DMS114 treated with DMSO at 0.1 percent for 48 hours (cell line): ENCODE data around the gene USP46.

Source experiments
- DNase-seq: peaks from one replicate; lab custom pipeline; 2025; ENCODE audit not compliant: unreplicated experiment; lab: John Stamatoyannopoulos, UW

The USP46 gene

DNA sequence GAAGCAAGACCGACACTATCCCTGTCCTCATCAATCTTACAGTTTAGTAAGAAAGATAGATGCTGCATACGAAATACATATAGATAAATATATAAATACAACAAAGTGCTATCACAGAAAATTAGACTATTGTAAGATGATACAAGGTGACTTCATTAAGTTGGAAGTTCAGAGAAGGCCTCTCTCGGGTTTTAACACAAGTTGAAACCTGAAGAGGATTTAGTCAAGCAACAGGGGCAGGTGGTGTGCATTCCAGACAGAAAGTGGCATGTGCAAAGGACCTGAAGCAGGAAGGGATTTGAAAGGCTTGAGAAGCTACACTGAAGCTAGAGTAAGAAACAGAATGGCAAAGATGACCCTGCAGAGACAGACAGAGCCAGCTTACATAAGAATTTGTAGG is 36.5 kb downstream of the USP46 start:
- no peak for DNase-seq

DNA sequence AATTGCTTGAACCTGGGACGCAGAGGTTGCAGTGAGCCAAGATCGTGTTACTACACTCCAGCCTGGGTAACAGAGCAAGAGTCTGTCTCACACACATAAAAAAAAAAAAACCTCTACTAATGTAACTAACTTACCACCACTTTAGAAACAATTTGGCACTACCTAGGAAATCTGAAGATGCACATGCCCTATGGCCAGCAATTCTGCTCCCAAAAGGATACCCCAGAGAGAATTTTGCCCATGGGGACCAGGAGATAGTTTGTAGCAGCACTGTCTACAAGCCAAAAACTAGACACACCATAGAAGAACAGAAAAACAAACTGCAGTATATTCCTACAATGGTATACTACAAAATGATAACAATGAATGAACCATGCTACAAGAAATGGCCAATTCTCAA is 37.5 kb downstream of the USP46 start:
- no peak for DNase-seq

DNA sequence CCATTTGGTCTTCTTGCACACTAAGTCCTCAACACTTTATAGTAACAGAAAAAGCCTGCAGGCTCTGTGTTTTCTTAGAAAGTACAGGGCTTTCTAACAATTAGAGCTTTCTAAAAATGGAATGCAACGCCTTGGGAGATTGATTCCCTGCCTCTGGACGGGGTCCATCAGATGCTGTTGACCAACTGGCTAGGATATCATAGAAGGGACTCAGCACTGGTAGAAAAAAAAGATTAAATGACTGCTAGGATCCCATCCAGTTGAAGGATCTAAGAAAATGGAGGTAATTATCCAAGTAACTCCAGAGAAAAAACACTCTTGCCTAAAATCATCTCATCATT is 39.5 kb downstream of the USP46 start:
- DNase-seq, result no peak

DNA sequence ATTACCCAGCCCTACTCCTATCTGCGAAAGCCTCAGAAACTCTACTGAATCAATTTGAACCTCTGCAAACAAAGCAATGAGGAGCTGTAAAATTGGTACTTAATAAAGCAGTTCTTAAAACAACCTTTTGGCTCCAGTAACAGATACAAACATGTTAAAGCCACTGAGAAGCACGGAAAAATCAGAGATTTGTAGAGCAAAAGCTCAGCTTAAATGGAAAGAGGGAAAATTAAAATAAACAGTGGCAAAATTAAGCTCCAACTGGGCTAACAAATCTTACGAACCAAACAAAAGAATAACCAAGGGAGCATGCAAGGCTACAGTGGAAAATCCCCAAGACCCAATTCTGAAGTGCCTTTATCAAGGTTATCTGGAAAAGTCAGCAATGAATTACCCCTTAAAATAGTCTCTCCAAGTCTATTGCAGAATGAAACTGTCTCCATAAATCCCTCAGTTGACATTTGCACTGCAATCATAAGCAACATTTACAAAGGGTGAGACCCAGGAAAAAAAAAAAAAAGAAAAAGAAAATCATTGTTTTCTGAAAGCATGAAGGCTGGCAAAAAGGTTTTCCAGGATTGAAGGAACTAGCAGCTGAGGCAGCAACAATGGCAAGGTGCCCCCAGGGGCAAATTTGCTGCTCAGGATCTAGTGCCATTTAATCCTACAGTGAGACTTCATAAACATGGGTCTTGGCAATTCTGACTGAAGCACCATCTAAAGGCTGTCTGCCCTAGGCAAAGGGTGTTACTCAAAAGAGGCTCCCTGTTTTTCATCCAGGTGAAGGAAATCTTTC is 40.1 kb downstream of the USP46 start:
- no peak for DNase-seq

DNA sequence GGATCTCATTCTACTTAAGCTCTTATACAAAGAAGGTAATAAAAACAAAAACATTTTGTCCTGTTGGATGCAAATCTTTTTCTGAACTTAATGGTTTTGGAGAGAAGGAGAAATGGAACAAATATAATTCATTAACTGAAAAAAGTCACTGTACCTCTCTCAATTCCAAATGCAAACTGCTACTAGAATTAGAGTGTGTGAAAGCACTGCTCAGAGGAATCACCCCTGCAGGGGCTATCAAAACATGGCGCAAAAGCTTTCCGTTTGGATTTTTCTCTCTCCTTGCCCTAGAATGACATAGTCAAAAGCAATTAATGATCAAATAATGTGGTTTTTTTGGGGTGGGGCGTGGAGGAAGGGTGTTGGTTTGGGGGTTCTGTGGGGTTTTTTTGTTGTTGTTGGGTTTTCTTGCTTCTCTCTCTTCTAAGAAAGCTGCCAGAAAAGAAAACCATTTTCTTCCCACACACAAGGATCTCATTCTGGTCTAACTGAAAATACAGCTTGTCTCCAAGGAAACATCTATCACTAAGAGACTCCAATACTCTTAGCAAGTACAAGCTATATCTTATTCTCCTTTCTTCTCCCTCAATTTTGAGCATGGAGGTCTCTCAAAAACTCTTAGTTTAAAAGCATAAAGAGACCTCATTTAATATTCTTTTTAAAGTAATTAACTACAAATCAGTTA is 41.6 kb downstream of the USP46 start:
- no peak for DNase-seq

DNA sequence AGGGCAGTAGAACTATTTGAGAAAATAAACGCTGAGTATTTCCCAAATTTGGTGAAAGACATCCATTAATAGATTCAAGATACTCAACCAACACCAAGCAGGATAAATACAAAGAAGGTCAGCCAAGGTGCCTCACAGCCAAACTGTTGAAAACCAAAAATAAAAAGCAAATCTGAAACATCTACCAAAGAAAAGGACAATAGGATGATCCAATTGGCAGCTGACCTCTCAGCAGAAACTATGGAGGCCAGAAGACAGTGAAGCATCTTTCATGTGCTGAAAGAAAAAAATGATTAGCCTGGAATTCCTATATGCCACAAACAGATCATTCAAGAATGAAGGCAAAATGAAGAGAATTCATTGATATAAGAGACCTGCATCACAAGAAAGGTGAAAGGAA is 44.9 kb downstream of the USP46 start:
- DNase-seq, result no peak

DNA sequence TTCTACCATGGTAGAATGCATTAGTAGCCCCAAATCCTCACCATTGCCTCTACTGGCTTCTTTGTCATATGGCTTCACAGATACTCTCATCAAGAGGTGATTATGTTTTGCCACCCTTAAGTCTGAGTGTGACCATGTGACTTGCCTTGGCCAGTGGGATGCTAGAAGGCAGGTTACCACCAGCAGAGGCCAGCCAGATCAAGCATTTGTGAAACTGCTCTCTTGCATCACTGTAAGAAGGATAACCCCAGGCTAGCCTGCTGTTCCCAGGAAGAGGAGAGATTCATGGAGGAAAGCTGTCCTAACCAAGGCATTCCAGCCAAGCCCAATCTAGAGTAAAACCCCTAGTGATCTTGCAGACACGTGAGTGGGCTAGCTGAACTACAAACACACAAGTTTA is 46.8 kb downstream of the USP46 start:
- DNase-seq, result no peak

DNA sequence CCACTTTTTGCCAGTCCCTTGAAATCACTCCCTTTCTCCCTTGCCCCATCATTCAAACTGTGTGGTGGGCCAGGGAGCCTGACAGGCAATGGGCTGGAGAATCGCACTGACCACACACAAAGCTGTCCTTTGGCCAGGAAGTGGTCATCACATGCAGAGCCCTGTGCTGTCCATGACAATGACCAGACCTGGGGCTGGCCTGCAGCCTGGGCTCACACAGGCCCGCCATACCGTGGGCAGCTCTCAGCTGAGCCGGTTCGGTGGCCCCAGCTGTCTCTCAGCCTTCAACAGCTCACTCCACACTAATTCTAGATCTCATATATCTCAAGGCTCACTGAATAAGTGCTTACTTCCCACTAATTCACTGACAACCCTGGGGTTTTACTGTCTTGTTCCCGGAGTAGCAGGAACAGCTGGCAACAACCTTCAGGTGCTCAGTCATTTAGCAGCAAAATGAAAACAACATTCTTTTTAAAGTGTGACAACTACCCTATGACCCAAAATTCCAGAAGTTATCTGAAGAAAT is 48.0 kb downstream of the USP46 start:
- DNase-seq, result no peak

DNA sequence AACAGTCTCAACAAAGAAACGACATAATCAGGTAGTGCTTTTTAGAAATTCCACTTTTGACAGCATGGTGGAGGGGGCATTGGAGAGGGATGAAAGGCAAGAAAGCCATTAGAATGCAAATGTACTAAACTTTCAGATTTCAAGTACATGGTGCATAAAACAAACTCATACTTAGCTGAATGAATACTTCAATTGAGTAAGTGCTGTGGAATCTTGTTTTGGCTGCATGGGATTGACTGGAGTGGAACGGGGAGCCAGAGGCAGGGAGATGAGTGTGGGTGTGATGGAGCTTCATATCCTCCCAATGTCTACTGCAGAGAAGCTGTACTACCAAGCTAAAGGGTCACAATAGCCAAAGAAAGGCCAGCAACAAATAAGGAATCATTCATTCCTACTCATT is 52.4 kb downstream of the USP46 start:
- DNase-seq, result no peak

DNA sequence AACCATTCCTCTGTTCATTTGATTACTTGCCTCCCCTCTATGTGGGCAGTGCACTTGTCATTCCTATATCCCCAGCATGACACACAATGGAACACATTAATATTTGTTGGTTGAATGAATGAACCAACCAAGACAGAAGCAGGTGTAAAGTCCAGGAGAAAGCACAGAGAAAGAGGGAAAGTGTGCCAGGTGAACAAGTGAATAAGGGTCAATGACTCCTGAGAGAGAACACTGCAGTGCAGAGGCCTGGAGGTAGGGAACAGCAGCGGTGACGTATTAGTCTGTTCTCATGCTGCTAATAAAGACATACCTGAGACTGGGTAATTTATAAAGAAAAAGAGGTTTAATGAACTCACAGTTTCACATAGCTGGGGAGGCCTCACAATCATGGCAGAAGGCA is 53.1 kb downstream of the USP46 start:
- no peak for DNase-seq

DNA sequence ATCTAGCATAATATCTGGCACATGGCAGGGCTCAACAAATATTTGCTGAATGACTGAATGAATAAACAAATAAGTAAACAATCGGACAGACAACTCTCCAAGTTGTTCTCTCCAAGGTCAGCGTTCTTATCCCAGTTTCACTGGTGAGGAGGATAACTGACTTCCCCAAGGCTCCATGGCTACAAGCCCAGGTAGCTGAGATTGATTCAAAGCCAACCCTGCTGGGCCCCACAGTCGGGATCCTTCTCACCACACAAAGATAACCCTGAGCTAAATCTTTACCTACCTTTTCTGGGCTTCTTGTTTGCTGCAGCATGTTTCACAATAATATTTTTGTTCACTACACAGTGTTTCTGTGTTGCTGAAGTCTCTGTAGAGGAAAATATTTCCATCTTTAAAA is 54.9 kb downstream of the USP46 start:
- DNase-seq, result no peak

DNA sequence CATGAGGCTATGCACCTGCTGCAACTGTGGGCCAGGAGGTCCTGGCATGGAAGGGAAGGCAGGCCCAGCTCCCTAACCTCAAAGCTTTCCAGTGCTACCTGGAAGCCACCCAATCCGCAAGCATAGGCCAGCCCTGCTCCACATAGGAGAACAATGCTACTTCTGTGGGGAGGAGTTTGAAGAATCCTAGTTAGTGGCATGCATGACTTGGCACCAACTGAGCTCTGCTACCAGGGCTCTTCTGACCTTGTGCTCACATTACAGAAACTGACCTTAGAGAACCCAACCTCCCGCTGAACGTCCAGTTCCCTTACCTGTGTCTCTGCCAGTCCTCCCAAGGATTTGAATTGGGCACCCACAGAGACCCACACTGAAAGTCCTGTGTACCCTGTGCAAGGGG is 58.8 kb downstream of the USP46 start:
- DNase-seq, result no peak

DNA sequence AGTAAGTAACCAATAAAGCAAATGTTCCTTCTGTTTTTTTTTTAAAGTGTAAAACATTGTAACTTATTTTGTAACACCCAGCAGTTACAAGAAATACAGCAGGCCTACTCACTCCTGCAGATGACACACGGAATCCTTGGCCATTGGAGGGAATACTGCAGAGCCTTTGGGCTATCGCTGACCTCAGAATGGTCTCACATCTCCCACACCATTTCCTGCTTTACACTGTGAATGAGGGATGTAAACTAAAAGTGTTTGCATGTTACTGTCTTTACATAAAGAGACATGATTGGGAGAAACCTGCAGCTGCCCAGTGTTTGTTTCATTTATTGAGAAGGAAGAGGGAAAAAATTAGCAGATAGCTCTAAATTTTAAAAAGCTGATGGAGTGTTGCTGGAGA is 64.1 kb downstream of the USP46 start:
- no peak for DNase-seq

DNA sequence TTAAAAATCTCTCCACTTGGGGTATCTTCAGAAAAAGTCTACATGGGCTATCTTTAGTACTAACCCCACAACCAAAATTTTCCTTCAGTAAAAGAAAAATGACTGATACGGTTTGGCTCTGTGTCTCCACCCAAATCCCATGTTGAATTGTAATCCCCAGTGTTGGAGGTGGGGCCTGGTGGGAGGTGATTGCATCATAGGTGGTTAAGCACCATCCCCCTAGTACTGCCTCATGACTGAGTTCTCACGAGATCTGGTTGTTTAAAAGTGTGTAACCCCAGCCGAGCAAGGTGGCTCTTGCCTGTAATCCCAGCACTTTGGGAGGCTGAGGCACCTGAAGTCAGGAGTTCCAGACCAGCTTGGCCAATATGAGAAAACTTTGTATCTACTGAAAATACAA is 66.8 kb downstream of the USP46 start:
- DNase-seq, result no peak

DNA sequence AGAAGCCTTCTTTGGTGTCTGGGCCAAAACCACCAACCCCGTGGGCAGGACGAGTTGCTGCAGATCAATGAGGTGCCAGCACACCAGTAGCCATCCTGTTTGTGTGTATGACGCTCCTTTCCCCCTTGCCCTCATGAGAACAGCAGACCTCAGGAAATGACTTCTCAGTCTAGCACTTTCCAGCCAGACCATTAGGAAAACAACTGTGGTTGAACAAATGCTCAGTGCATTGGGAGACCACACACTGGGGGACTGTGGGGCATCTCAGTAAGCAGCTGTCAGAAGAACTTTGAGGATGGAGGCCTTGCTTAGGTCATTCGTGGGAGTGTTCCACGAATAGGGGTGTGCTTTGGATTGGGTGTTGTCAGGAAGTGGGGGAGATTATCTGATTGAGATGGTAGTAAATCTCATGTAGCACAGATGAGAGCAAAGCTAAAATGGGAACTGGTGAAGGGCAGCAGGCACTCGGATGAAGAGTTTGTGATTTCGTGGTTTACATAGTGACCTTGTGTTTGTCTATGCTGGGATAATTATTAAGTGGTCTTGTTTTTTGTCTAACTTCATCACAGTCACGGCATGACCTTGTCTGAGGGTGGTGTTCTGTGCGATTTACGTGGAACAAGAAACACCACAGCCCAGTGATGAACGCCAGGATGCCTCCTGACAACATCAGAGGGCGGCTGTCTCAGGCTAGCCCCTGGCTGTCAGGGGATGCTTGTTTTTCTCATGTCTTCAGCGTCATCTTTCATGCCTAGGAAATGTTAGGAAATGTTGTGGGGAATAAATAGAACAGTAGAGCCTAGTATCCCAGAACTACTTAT is 70.1 kb downstream of the USP46 start:
- no peak for DNase-seq

DNA sequence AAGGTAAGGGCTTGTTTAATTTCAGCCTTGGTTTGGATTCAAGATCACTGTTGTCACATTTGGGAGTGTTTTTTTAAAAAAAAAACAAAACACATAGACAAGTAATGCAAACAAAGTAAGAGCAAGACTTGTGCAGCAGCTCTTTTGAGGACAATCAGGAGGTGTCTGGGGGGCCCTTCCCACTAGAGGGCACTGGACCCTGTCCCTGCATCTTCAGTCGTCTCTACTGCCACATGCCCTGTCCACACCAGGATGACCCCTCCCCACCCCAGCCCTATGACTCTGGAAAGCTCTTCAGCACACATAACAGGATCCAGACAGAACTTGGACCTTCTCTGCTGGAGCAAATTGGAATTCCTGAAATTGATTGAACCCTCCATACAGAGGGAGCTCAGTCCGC is 71.0 kb downstream of the USP46 start:
- DNase-seq, result no peak

DNA sequence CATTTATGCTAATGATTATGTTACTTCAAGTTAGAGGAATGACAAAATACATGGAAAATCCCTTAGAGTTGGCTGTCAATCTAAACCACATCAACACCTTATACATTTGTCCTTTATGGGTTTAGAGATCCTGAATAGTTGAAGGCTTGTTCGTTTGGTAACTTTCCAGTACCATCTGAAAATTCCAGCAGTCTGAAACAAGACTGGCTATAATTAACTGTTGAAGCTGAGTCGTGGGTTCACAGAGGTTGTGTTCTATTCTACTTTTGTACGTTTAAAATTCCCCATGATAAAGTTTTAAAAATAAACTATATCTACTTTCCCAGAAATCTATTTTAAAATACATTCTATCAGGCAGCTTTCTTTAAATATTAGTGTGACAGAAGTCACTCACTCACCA is 73.0 kb downstream of the USP46 start:
- DNase-seq, result no peak

DNA sequence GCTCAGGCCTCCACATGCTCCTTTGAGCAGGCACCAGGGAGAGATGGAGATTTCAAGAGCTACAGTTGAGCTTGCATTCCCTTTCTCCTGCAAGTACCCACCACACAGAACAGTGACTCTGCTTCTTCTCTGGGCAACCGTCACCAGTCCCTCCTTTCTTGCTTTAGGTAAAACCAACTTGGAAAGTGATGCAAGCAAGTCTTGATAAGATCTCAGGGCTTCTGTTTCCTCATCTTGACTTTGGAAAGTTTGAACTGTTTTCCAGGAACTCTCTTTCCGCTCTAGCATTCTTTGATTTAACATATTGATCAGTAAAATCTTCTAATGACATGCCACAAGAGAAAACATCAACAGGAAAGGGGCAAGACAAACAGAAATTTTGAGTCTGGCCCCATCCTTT is 73.7 kb downstream of the USP46 start:
- DNase-seq, result no peak

DNA sequence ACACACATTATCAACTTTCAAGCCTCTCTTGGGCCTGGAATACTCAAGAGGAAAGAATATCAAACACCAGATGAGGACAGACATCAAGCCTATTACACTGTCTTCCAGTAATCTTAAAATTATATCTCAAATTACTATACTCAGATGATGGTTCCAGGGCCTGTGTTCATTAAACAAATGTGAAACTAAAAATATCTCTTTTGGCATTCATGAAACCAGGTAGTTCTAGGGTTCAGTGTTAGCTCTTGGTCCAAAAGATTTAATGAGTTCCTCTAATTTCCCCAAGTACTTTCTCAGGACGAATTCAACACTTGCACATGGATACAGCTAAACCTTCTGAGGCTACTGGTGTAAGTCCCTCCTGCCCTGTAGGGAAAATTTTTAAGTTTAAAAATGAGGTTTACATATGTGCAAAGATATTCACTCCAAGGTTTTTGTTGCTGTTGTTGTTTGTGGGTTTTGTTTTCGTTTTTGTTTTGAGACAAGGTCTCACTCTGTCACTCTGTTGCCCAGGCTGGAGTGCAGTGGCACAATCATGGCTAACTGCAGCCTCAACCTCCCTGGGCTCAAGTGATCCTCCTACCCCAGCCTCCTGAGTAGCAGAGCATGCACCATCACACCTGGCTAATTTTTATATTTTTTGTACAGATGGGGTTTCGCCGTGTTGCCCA is 79.4 kb downstream of the USP46 start:
- no peak for DNase-seq

DNA sequence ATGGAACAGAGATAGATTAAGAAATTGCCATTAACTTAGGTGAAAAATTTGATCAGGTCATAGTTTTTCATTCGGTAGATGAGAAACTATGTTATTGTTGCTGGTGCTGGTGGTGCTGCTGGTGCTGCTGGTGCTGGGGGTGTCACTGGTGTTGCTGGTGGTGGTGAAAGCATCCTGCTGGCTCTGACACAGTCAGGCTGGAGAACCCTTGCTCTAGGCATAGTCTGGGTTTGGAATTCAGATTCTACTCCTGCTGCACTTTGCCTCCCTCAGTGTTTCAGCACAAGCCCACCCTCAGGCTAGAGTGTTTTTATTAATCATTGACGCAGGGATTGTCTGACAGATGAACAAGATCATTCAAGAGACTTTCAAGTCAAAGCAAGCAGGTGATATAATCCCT is 80.2 kb downstream of the USP46 start:
- DNase-seq, result no peak

DNA sequence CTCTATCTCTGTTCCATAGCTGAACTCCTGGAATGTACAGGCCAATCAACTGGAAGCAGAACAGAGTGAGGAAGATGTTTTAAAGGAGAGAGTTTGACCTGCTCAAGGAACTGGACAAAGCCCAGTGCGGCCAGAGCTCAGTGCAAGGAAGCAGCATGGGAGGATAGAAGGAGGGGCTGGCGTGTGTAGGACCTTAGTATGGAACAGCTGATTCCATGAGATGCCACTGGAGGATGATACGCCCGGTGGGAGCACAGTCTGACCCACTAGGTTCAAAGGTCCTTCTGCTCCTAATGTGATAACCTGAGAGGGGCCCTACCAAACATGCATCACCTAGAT is 81.5 kb downstream of the USP46 start:
- DNase-seq, result no peak
